ENCODE results near the gene RAPGEF5. TPM values are rescaled to one million over a fixed set of nuclear protein-coding genes. Genes with fewer than 3 reads are reported as not detected.

Gene RAPGEF5
- total and polyA plus RNA-seq, 8 donors = 1.5 to 190 (median 12.7) TPM

- no peaks in the 10 kb centered on the region for H3K4me1 ChIP-seq
- intact Hi-C loops (cut with DNase I; ENCODE audit: low total_unique reads) = no loop called here
- no peak overlapping the region for H3K27ac ChIP-seq
- H3K4me3 ChIP-seq = no peak overlapping the region
- no peaks in the 10 kb centered on the region for H3K36me3 ChIP-seq
- H3K27me3 ChIP-seq = no peaks in the 10 kb centered on the region
- no peak for DNase-seq
- 85 to 91% (median 86%) methylated on average over 7 of the region's 7 CpGs for WGBS, 5 donors
- H3K9me3 ChIP-seq = peaks cover 0 to 11% (median 4%) of the 10 kb centered on the region in 4 donors
- TF ChIP-seq POLR2A (IDR thresholded peaks at IDR 0.05) = no peak
- no peak for TF ChIP-seq POLR2AphosphoS5 (IDR thresholded peaks at IDR 0.05)
- no peak for TF ChIP-seq CTCF (IDR thresholded peaks at IDR 0.05)
Observed at GRCh38 chr7:22248111-22248809, 108.7 kb downstream of the RAPGEF5 start.

- DNase-seq = no peak
- no peak overlapping the region for H3K4me3 ChIP-seq
- peaks cover 0 to 10% (median 4%) of the 10 kb centered on the region in 4 donors for H3K9me3 ChIP-seq
- TF ChIP-seq POLR2AphosphoS5 (IDR thresholded peaks at IDR 0.05) (no peak), POLR2A (IDR thresholded peaks at IDR 0.05) (no peak), EP300 (IDR thresholded peaks at IDR 0.05) (no peak), CTCF (IDR thresholded peaks at IDR 0.05) (no peak)
- H3K27ac ChIP-seq = no peak overlapping the region
- intact Hi-C loops (cut with DNase I; ENCODE audit: low total_unique reads) = no loop called here
- H3K36me3 ChIP-seq = no peaks in the 10 kb centered on the region
- H3K4me1 ChIP-seq = no peaks in the 10 kb centered on the region
- 87 to 93% (median 90%) methylated on average over 2 of the region's 2 CpGs for WGBS, 5 donors
- no peaks in the 10 kb centered on the region for H3K27me3 ChIP-seq
Observed at GRCh38 chr7:22241805-22242390, 115.1 kb downstream of the RAPGEF5 start.

DNA sequence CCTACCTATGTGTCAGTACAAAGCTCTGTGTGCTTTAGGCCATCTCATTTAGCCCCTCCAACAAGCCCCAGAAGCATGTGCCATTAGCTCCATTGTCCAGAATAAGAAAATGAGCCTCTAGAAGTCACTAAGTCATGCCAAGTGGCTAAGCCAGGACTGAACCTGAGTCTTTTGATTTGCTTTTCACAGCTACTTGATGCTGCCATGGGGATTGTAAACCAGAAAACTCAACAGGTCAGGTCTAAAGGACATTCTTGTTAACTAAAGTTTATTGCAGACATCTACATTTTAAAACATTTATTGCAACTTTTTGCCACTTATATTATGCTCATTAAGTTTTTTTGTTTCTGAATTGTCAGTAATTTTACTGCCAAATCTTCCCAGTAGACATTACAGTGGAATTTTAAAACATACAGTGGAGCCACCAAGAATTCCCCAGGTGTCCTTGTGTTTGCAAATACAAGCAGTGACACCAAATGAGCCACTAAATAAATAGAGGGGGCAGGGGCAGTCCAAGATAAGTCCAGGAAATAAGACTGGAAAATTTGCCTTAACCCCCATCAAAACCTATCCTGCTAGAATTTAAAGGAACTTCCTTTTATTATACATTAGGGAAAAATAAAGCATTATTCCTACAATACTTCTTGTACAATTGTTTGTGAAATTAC is 115.9 kb downstream of the RAPGEF5 start:
- Histone ChIP-seq H3K27me3 (no peaks in the 10 kb centered on the region), H3K4me3 (no peak overlapping the region), H3K9me3 (peaks cover 0 to 3% (median under 1%) of the 10 kb centered on the region in 4 donors), H3K4me1 (no peaks in the 10 kb centered on the region), H3K27ac (no peak overlapping the region), H3K36me3 (no peaks in the 10 kb centered on the region)
- TF ChIP-seq CTCF (IDR thresholded peaks at IDR 0.05) (no peak), POLR2AphosphoS5 (IDR thresholded peaks at IDR 0.05) (no peak), POLR2A (IDR thresholded peaks at IDR 0.05) (no peak), EP300 (IDR thresholded peaks at IDR 0.05) (no peak)
- DNase-seq = no peak
- intact Hi-C loops (cut with DNase I; ENCODE audit: low total_unique reads) = no loop called here

- DNase-seq = no peak
- TF ChIP-seq CTCF (IDR thresholded peaks at IDR 0.05) (no peak), POLR2A (IDR thresholded peaks at IDR 0.05) (no peak), POLR2AphosphoS5 (IDR thresholded peaks at IDR 0.05) (no peak), EP300 (IDR thresholded peaks at IDR 0.05) (no peak)
- H3K4me3 ChIP-seq = no peak overlapping the region
- 85 to 99% (median 94%) methylated on average over 3 of the region's 3 CpGs for WGBS, 5 donors
- H3K27ac ChIP-seq = no peak overlapping the region
- H3K36me3 ChIP-seq = no peaks in the 10 kb centered on the region
- no peaks in the 10 kb centered on the region for H3K9me3 ChIP-seq
- H3K27me3 ChIP-seq = no peaks in the 10 kb centered on the region
- intact Hi-C loops (cut with DNase I; ENCODE audit: low total_unique reads) = no loop called here
- H3K4me1 ChIP-seq = no peaks in the 10 kb centered on the region
Observed at GRCh38 chr7:22238354-22239311, 118.3 kb downstream of the RAPGEF5 start.

Measured in stomach (tissue), 9 donors.